Ovary (tissue), 9 donors: ENCODE measurements around the gene LENG8. TPM values are rescaled to one million over a fixed set of nuclear protein-coding genes. Genes with fewer than 3 reads are reported as not detected.

ENCODE experiments used
- DNase-seq, 5 donors: peaks; one replicate each; pipeline ENCODE4 v3.0.0-alpha.2; 2019 to 2020
- H3K27ac ChIP-seq, 2 donors: fragments of 200-600 bp; one replicate each; pipeline versions ENCODE4 v1.5.1 to v1.8.0; 2019 to 2022
- H3K27me3 ChIP-seq: fragments of 200-600 bp; one replicate; pipeline ENCODE4 v1.8.0; 2022
- H3K36me3 ChIP-seq: fragments of 200-600 bp; sonication (generic); one replicate; pipeline ENCODE4 v1.5.1; 2019
- H3K4me1 ChIP-seq: one replicate; pipeline ENCODE4 v1.8.1; 2013; ENCODE audit warnings: mild to moderate bottlenecking, moderate library complexity; ENCODE audit not compliant: insufficient read depth
- H3K4me3 ChIP-seq: fragments of 200-600 bp; sonication (generic); one replicate; pipeline ENCODE4 v1.5.1; 2017
- H3K9me3 ChIP-seq, 2 donors: fragments of 200-600 bp in 1 of 2; sonication (generic) in 1 of 2; one replicate each; pipeline versions ENCODE4 v1.5.1 to v1.8.1; 2013 to 2019; ENCODE audit warnings: mild to moderate bottlenecking in 1 of 2, moderate library complexity in 1 of 2
- EP300 ChIP-seq: sonication (generic); formaldehyde crosslinking; IDR thresholded peaks from one replicate; pipeline ENCODE4 v1.6.1; 2017; ENCODE audit warnings: antibody characterized with exemption
- POLR2A ChIP-seq: fragments of 450-650 bp; IDR thresholded peaks from one replicate; pipeline ENCODE4 v1.6.1; 2017; ENCODE audit warnings: antibody characterized with exemption, mild to moderate bottlenecking, moderate library complexity
- WGBS, 3 donors: extraction: QIAGEN DNeasy Blood & Tissue Kit in 1 of 3; methylation state at CpG; one replicate each; pipeline versions ENCODE4 v1.1.5 to v1.1.7; 2013 to 2017; 5-methylcytosine and 5-hydroxymethylcytosine counted together
- intact Hi-C, 4 donors: fragments of 100-400 bp; cut with DNase I; formaldehyde crosslinking; loops; one replicate each; pipeline versions ENCODE4 v1.11.0 to v1.15.1; 2022 to 2023
- polyA plus RNA-seq, 2 donors: library from polyadenylated mRNA; stranded (reverse); fragments of 200-250 nt in 1 of 2; fragments of 350-450 nt in 1 of 2; fragmentation: Illumina TruSeq in 1 of 2; extraction: RNeasy Lipid Tissue Mini Kit (QIAGEN cat#74804) in 1 of 2; gene quantifications; one replicate each; pipeline ENCODE4 v1.2.3, GENCODE V29; 2013 to 2014
- total RNA-seq, 7 donors: library from RNA; depleted of rRNA in 2 of 7; stranded (reverse); fragments of >200 nt in 2 of 7; fragmentation: NEBNext Ultra II Directional in 3 of 7; extraction: Animal tissue kit (Norgen Biotek cat#: 25700) in 3 of 7; gene quantifications; one replicate each; pipeline versions ENCODE4 v1.1.0 to v1.2.4, GENCODE V29; 2016 to 2023
- TF ChIP-seq, protein P1 (sequence below), 3 donors: fragments of 450-650 bp in 2 of 3; fragments of 200-600 bp in 1 of 3; IDR thresholded peaks; one replicate each; pipeline versions ENCODE4 v1.5.1 to v1.8.0; 2016 to 2022; ENCODE audit warnings: antibody characterized with exemption in 3 of 3, mild to moderate bottlenecking in 1 of 3
- donor health status: DM: no; HTN: no; CAD: no; lungs with moderate emphysema.
- donor health status: DM: no; HTN: no; CAD: no.
- donor health status: Bipolar disorder and iron deficiency.
- donor health status: DM: yes; HTN: yes; CAD: no.
- donor health status: DM: no; HTN: no; CAD: no.
- donor health status: DM: yes; HTN: yes; CAD: no.

Gene LENG8
- total and polyA plus RNA-seq, 9 donors, result 29.9 to 207 (median 136) TPM

DNA sequence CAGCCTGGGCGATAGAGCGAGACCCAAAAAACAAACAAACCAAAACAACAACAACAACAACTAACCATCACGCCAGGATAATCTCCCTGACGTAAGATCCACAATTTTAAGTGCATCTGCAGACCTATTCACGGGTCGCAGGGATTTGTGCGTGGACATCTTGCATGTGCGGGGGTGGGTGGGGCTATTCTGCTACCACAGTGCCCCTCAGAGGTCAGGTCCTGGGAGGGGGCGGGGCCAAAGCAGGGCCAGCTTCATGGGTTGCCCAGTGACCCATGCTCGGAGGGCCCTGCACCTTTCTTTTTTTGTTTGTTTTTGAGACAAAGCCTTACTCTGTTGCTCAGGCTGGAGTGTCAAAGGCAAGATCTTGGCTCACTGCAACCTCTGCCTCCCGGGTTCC is 26.7 kb downstream of the LENG8 start:
- intact Hi-C loops, result loop anchor here in 1 of 4 donors (10.0 kb wide), 1 partner anchor 939 kb away; no protein-coding TSS in a partner anchor
- Histone ChIP-seq H3K4me1 (peaks cover 3% of the 10 kb centered on the region), H3K27me3 (no peaks in the 10 kb centered on the region), H3K36me3 (no peaks in the 10 kb centered on the region), H3K4me3 (no peak overlapping the region), H3K27ac (no peak overlapping the region), H3K9me3 (no peaks in the 10 kb centered on the region)
- WGBS, 3 donors, result 82 to 86% (median 84%) methylated on average over 11 of the region's 11 CpGs
- TF ChIP-seq POLR2A (no peak), EP300 (no peak)
- TF ChIP-seq, protein P1, sequence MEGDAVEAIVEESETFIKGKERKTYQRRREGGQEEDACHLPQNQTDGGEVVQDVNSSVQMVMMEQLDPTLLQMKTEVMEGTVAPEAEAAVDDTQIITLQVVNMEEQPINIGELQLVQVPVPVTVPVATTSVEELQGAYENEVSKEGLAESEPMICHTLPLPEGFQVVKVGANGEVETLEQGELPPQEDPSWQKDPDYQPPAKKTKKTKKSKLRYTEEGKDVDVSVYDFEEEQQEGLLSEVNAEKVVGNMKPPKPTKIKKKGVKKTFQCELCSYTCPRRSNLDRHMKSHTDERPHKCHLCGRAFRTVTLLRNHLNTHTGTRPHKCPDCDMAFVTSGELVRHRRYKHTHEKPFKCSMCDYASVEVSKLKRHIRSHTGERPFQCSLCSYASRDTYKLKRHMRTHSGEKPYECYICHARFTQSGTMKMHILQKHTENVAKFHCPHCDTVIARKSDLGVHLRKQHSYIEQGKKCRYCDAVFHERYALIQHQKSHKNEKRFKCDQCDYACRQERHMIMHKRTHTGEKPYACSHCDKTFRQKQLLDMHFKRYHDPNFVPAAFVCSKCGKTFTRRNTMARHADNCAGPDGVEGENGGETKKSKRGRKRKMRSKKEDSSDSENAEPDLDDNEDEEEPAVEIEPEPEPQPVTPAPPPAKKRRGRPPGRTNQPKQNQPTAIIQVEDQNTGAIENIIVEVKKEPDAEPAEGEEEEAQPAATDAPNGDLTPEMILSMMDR (IDR thresholded peaks at IDR 0.05), result no peak
- DNase-seq, result no peak

DNA sequence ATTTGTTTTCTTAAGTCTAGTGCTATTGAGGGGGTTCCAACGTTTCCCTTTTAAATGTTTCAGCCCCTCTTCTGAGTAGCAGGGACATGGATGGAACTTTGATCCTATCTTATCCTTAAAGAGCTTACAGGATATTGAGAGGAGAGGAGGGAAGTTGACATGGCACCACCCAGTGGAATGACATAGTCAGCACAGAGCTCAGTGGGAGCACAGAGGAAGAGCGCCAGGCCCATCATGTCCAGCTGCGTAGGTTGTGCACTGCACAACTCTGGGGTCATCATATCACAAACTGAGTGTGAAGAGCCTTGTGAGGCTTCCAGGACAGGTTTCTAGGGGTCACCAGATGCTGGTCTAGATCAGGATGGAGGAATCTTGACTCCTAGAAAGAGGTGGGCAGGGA is 28.7 kb downstream of the LENG8 start:
- H3K27me3 ChIP-seq, result no peaks in the 10 kb centered on the region
- intact Hi-C loops, result loop anchor here in 1 of 4 donors (10.0 kb wide), 1 partner anchor 937 kb away; no protein-coding TSS in a partner anchor
- 55 to 69% (median 58%) methylated on average over 3 of the region's 3 CpGs for WGBS, 3 donors

GRCh38 chr19:54478677-54479266 is 29.8 kb downstream of the LENG8 start:
- Histone ChIP-seq H3K4me1 (no peaks in the 10 kb centered on the region), H3K27me3 (no peaks in the 10 kb centered on the region), H3K36me3 (no peaks in the 10 kb centered on the region), H3K4me3 (no peak overlapping the region), H3K27ac (no peak overlapping the region), H3K9me3 (no peaks in the 10 kb centered on the region)
- intact Hi-C loops, result loop anchor here in 1 of 4 donors (10.0 kb wide), 1 partner anchor 936 kb away; no protein-coding TSS in a partner anchor
- no peak for DNase-seq
- WGBS, 3 donors, result 8 to 15% (median 10%) methylated on average over 10 of the region's 10 CpGs
- TF ChIP-seq POLR2A, result no peak
- no peak for TF ChIP-seq EP300
- TF ChIP-seq, protein P1 (IDR thresholded peaks at IDR 0.05), result peak in 1 of 3 donors; percentile 16

More for the DNA sequence above, 28.7 kb downstream of the LENG8 start:
- DNase-seq, result no peak
- Histone ChIP-seq H3K27ac (no peak overlapping the region), H3K4me3 (no peak overlapping the region), H3K36me3 (no peaks in the 10 kb centered on the region), H3K9me3 (no peaks in the 10 kb centered on the region), H3K4me1 (peaks cover 3% of the 10 kb centered on the region)
- no peak for TF ChIP-seq EP300
- TF ChIP-seq, protein P1 (IDR thresholded peaks at IDR 0.05), result no peak
- TF ChIP-seq POLR2A, result no peak

- no peaks in the 10 kb centered on the region for H3K9me3 ChIP-seq
- H3K27me3 ChIP-seq, result no peaks in the 10 kb centered on the region
- no peaks in the 10 kb centered on the region for H3K4me1 ChIP-seq
- no peak overlapping the region for H3K27ac ChIP-seq
- no peak for DNase-seq
- no peaks in the 10 kb centered on the region for H3K36me3 ChIP-seq
- H3K4me3 ChIP-seq, result no peak overlapping the region
- TF ChIP-seq POLR2A (no peak), EP300 (no peak)
- TF ChIP-seq, protein P1 (IDR thresholded peaks at IDR 0.05), result no peak
- intact Hi-C loops, result no loop called here
- 75 to 80% (median 75%) methylated on average over 2 of the region's 2 CpGs for WGBS, 3 donors
Measured at GRCh38 chr19:54480051-54480450, 31.1 kb downstream of the LENG8 start.
